K562 (cell line): ENCODE measurements around the gene HOXB1. TPM values are rescaled to one million over a fixed set of nuclear protein-coding genes. Genes with fewer than 3 reads are reported as not detected.

Experiments used
- CGGBP1 ChIP-seq: fragments of 250-450 bp; sonication (Bioruptor Pico); IDR thresholded peaks from 2 replicates; pipeline ENCODE4 v1.9.0; 2021; ENCODE audit warnings: mild to moderate bottlenecking
- FOSL1 ChIP-seq: fragments of 200-800 bp; sonication (Bioruptor generic); conservative IDR thresholded peaks from 2 replicates; pipeline ENCODE4 v1.6.1; 2016; ENCODE audit warnings: missing genetic modification characterization, missing compliant biosample characterization
- GATAD2A ChIP-seq: fragments of 450-650 bp; IDR thresholded peaks from 2 replicates; pipeline ENCODE4 v1.6.1; 2017
- KDM5B ChIP-seq: fragments of 200-600 bp; sonication (generic); IDR thresholded peaks from 2 replicates; pipeline ENCODE4 v1.6.1; 2012; ENCODE audit warnings: low read depth, mild to moderate bottlenecking, moderate library complexity, low read length, control low read depth, inconsistent platforms; ENCODE audit not compliant: insufficient replicate concordance
- KLF16 ChIP-seq: IDR thresholded peaks from 2 replicates; pipeline ENCODE4 v1.6.1; 2016; ENCODE audit warnings: antibody characterized with exemption
- MYNN ChIP-seq, 2 experiments: sonication (generic); formaldehyde crosslinking in 1 of 2; IDR thresholded peaks; 2 replicates each; pipeline versions ENCODE4 v1.5.0 to v1.6.1; 2016 to 2020; ENCODE audit warnings: antibody characterized with exemption in 1 of 2, missing genetic modification reagents in 1 of 2
- NBN ChIP-seq: fragments of 450-650 bp; IDR thresholded peaks from 2 replicates; pipeline ENCODE4 v1.6.1; 2016; ENCODE audit warnings: low read depth, mild to moderate bottlenecking
- NCOA1 ChIP-seq: fragments of 450-650 bp; IDR thresholded peaks from 2 replicates; pipeline ENCODE4 v1.6.1; 2016; ENCODE audit warnings: low read depth
- NELFE ChIP-seq: IDR thresholded peaks from 2 replicates; pipeline ENCODE4 v1.6.1; 2011; ENCODE audit warnings: mild to moderate bottlenecking; ENCODE audit not compliant: insufficient read depth, insufficient read length
- NEUROD1 ChIP-seq: fragments of 150-350 bp; IDR thresholded peaks from 2 replicates; pipeline ENCODE4 v1.6.1; 2014; ENCODE audit warnings: borderline replicate concordance, low read length, low read depth; ENCODE audit not compliant: partially characterized antibody
- PKNOX1 ChIP-seq: fragments of 450-650 bp; IDR thresholded peaks from 2 replicates; pipeline ENCODE4 v1.6.1; 2016
- PYGO2 ChIP-seq: fragments of 450-650 bp; IDR thresholded peaks from 2 replicates; pipeline ENCODE4 v1.6.1; 2016; ENCODE audit warnings: mild to moderate bottlenecking, missing genetic modification characterization, moderate library complexity, missing compliant biosample characterization
- RBFOX2 ChIP-seq: fragments of 200-400 bp; formaldehyde crosslinking; IDR thresholded peaks from 2 replicates; pipeline ENCODE4 v1.6.1; 2017; ENCODE audit warnings: low read depth, mild to moderate bottlenecking, low read length, moderate library complexity
- RBM25 ChIP-seq: fragments of 200-400 bp; formaldehyde crosslinking; IDR thresholded peaks from 2 replicates; pipeline ENCODE4 v1.6.1; 2018; ENCODE audit warnings: low read length, low read depth, moderate library complexity; ENCODE audit not compliant: severe bottlenecking
- SAFB2 ChIP-seq: fragments of 200-400 bp; formaldehyde crosslinking; IDR thresholded peaks from 2 replicates; pipeline ENCODE4 v1.6.1; 2018; ENCODE audit warnings: borderline replicate concordance, low read length, low read depth, moderate library complexity; ENCODE audit not compliant: severe bottlenecking
- STAT5A ChIP-seq: IDR thresholded peaks from 2 replicates; pipeline ENCODE4 v1.6.1; 2012; ENCODE audit warnings: low read length, inconsistent platforms, borderline replicate concordance
- TAF1 ChIP-seq: IDR thresholded peaks from 2 replicates; pipeline ENCODE4 v1.6.1; 2011; ENCODE audit warnings: mild to moderate bottlenecking, low read length, moderate library complexity; ENCODE audit not compliant: insufficient read depth, control insufficient read depth, severe bottlenecking; ENCODE audit errors: extremely low read depth
- TARDBP ChIP-seq: fragments of 450-650 bp; IDR thresholded peaks from 2 replicates; pipeline ENCODE4 v1.6.1; 2016
- TOE1 ChIP-seq, 2 experiments: fragments of 450-650 bp in 1 of 2; sonication (generic) in 1 of 2; formaldehyde crosslinking in 1 of 2; IDR thresholded peaks; 2 replicates each; pipeline versions ENCODE4 v1.7.1 to v1.8.0; 2016 to 2022; ENCODE audit warnings: borderline replicate concordance in 2 of 2, mild to moderate bottlenecking in 2 of 2, antibody characterized with exemption in 1 of 2, inconsistent platforms in 1 of 2, low read depth in 1 of 2, missing genetic modification reagents in 1 of 2, moderate library complexity in 1 of 2
- ZBTB7A ChIP-seq: IDR thresholded peaks from 2 replicates; pipeline ENCODE4 v1.6.1; 2011; ENCODE audit warnings: low read depth, mild to moderate bottlenecking, low read length, moderate library complexity, borderline replicate concordance; ENCODE audit not compliant: control insufficient read depth
- ZBTB9 ChIP-seq: fragments of 450-650 bp; formaldehyde crosslinking; IDR thresholded peaks from 2 replicates; pipeline ENCODE4 v1.4.0; 2020; ENCODE audit warnings: mild to moderate bottlenecking, moderate library complexity
- ZNF780A ChIP-seq: fragments of 250-450 bp; sonication (Bioruptor Pico); IDR thresholded peaks from 2 replicates; pipeline ENCODE4 v1.5.0; 2021; ENCODE audit warnings: mild to moderate bottlenecking
- polyA plus RNA-seq, 8 experiments: library from polyadenylated mRNA; depleted of rRNA in 4 of 8; stranded (reverse) in 5 of 8; unstranded in 3 of 8; fragments of >200 nt; fragmentation: Nextera tagmentation in 2 of 8; fragmentation: Illumina TruSeq in 1 of 8; extraction: Ambion mirVana in 2 of 8; extraction: Trizol in 1 of 8; gene quantifications; 2 replicates each; pipeline versions ENCODE4 v1.2.1 to v1.2.3, GENCODE V29; 2011 to 2014; ENCODE audit warnings: inconsistent platforms in 1 of 8, missing spikeins in 1 of 8
- total RNA-seq, 7 experiments: library from RNA; depleted of rRNA in 6 of 7; stranded (reverse); fragments of >200 nt in 6 of 7; fragmentation: Illumina TruSeq in 2 of 7; extraction: Trizol in 2 of 7; gene quantifications; 2 replicates each; pipeline versions ENCODE4 v1.2.1 to v1.2.3, GENCODE V29; 2011 to 2021; ENCODE audit warnings: low replicate concordance in 1 of 7

Gene HOXB1
- total and polyA plus RNA-seq, 9 of the 15 experiments (the other 6 are each of a cell fraction or from before 2014, with no cell fraction given), result 0.04 TPM; not detected in 8

- TF ChIP-seq KDM5B (peak; percentile 57), NELFE (no peak), FOSL1 (tag) (0 out of 2 replicates have a peak, but pooled peaks have one; percentile 22), NBN (peak; percentile 68; the same call in 1 of the 2 replicates), KLF16 (peak; percentile 57), CGGBP1 (CRISPR knock-in tag) (no peak), ZBTB7A (peak; percentile 60), MYNN (IDR thresholded peaks at IDR 0.05) (peak; percentile 73; the same call in 1 of the 2 replicates), MYNN (CRISPR knock-in tag; IDR thresholded peaks at IDR 0.05) (no peak), NEUROD1 (peak; percentile 63), STAT5A (peak; percentile 76), RBFOX2 (peak; percentile 53; the same call in 1 of the 2 replicates), PYGO2 (tag) (no peak), RBM25 (no peak), TOE1 (IDR thresholded peaks at IDR 0.05; ENCODE audit: borderline replicate concordance) (no peak), TOE1 (CRISPR knock-in tag; IDR thresholded peaks at IDR 0.05; ENCODE audit: borderline replicate concordance, low read depth) (no peak), ZNF780A (no peak), TARDBP (no peak), GATAD2A (peak; percentile 77), SAFB2 (no peak), TAF1 (peak; percentile 83), NCOA1 (no peak; the same call in 1 of the 2 replicates), PKNOX1 (peak; percentile 13; the same call in 1 of the 2 replicates), ZBTB9 (0 out of 2 replicates have a peak, but pooled peaks have one; percentile 6)
These were observed 16.4 kb upstream of the HOXB1 start (continued) for GRCh38 chr17:48546924-48547807.
